DMS153 treated with DMSO at 0.1 percent for 48 hours (cell line): ENCODE measurements around the gene GGT1.
"Not testable (repeated sequence)": the region's sequence is repeated elsewhere in the genome, so short reads cannot be mapped to it uniquely, and the experiment has no call there.

Source experiments
- DNase-seq: peaks from one replicate; lab custom pipeline; 2025; ENCODE audit not compliant: unreplicated experiment; lab: John Stamatoyannopoulos, UW

The GGT1 gene

DNA sequence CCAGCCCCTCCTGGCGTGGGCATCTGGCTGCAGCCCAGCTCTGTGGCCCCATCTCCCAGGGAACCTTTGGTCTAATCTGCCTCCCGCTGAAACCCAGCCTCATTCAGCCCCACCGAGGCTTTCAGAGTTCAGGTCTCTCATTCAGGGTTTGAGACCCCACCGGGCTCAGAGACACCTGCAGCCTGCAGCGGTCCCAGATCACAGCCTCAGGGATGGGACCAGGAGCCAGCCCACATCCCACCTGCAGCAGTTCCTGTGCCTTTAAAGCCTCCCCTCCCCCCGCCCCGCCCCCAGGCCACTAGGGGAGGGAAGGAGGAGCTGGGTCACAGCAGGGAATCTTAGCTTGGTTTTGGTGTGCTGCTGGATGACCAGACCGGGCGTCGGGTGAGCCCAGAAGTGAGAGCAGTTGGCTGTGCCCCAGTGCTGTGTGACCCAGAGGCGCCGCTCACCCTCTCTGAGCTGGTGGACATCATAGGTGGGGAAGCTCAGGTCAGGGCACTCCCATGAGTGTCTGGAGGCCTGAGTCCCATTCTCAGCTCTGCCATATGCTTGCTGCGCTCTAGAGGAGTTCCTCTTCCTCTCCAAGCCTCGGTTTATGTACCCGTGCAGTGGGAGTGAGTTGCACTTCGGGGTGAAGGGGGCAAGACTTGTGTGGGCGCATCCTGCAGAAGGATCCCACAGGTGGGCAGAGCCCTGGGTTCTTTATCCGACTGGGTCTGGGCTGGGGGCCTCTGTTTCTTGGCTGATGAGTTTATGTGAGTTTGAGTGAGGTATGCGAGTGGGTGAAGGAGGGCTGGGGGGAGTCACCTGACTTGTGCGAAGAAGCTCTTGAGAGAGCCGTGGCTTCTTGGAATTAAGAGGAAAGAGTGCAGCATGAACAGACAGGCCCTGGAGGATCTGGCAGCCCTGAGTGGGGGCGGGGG lies at the start of gene GGT1:
TSS of gene GGT1 (plus strand) at position 347 of the 923 bp plus-strand sequence. CDS start 7,889 bp downstream, outside the sequence.
- DNase-seq, result not testable (repeated sequence)

DNA sequence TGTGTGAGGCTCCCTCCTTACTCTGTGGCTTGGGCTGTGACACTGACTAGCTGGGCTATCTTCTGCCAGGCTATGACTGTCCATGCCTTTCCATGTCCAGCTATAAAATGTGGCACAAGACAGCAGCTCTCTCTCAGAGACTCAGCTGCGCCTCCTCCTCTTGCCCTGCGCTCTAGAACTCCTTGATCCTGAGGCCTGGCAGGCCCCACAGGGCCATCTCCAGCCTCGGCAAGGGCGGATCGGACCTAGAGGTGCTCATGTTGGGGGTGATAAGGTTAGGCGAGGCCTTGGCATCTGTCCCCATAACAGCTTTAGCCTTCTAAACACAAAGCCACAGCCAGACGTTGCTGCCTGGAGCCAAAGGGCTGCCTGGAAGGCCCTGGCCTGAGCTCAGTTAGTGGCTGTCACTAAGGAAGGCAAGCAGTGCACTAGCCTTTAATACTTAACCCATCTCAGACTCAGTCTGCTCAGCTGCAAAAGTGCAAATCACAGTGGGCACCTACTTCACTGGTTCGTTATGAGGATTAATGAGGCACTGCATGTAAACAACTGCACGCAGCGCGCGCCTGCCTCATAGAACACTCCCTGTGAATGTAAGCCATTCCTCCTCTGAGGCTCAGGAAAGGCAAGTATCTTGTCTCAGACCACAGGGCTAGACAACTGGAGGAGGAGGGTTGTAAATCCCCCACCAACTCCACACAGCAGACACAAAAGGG lies 49.2 kb upstream of the GGT1 start:
- DNase-seq, result no peak

DNA sequence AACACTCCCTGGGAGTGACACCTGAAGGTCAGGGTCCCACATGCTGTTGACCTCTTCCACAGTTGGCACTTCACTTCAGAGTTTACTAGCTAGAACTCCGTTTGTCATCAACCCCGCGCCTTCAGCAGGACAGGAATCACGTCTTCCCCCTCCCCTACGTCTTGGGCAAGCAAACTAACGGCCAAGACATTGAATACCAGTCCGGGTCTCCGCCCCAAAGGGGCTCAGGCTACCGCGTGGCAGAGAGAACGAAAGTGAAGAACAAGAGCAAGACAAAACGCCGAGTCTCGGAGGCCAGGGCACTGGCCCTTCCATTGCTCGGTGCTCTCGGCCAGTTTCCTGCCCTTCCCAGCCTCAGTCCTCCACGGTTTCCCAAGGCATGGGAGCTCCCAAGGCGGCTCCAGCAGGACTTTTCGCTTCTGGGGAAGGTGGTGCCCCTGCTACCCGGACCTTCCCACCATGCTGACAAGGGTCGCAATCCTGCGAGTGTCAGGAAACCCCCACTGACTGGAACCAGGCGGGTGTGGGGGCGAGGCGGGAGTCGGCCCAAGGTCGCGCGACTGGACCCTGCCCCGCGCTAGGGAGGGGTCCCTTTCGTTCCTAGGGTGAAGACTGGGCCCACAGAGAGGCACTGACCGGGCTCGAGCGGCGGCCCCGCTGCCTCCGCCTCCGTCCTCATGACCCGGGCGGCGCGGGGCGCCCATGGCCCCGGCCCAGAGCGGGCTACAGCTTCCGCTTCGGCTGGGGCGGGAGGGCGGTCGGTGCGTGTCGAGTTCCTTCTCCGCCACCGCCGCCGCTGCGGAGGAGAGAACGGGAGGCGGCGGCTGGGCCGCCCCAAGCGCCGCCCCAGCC lies 48.5 kb upstream of the GGT1 start, which contains the start of gene GUCD1:
TSS of gene GUCD1 (minus strand) at position 826 of the 852 bp plus-strand sequence. CDS start at position 679, 147 bp downstream.
- no peak for DNase-seq

DNA sequence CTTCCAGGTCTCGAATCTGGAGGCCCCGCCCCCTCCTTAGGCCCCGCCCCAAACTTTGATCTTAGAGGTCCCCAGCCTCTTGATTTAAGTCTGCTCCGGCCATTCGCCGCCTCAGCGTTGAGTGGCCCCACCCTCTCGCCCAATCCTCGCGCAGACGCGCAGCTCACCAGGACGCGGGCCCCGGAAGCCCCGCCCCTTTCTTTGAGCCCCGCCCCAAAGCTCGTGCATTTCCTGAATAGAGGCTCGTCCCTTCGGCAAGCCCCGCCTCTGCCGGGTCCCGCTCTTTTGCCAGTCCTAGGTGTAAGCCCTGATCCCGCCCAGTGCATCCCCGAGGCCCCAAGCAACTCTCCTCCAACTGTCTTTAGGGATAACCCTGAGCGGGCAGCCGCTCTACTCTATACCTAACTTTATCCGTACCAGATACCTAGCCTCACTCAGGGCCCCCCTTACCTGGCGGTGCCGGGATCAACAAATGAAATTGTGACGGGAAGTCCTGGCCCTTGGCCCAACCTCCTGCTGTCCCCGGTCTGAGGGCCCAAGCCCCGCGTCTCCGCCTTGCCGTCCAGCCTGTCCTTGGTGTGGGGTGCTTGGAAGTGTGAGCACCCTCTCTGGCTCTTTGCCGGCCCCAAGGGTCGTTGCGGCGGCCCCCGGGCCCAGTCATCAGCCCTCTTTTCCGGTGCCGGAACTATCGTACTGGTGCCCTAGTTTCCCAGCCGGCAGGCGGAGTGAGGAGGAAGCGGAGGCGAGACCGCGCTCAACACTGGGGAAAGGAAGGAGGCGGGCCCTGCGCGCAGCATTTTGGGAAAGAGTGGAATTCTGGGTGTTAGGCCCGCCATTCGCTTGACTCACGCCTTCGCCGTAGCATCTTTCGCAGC lies 47.6 kb upstream of the GGT1 start, which contains the start of gene SNRPD3:
TSS of gene SNRPD3 (plus strand) at position 835 of the 875 bp plus-strand sequence. CDS start 1,676 bp downstream, outside the sequence.
- peak; percentile 96 for DNase-seq

DNA sequence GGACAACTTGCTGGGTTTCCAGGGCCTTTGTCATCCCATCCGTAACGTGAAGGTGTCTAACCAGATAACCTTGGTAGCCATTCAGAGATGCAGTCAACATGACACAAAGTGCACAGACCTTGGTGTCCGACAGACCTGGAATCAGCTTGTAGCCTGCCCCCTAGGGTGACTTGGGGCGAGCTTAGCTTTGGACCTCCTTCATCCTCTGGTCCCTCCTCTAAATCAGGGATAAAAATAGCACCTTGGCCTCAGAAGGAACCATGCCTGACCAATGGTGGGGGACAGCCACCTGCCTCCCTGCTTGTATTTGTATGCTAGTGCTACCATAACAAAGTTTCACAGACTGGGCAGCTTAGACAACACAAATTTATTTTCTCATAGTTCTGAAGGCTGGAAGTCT lies 43.5 kb upstream of the GGT1 start:
- no peak for DNase-seq

DNA sequence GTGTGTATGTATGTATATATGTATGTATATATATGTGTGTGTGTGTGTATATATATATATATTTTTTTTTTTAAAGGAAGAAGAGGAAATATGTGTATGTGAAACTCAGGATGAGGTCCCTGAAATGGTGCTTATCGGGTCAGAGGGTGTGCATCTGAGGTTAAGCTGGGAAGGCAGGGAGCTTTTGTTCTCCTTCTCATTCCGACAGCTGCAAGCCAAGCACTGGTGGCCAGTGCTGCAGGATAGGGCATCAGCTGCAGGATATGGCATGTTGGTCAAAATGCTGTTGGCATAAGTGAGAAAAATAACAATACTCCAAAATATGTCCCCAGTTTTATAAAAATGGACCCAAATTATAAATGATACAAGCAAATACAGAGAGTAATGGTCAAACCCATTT lies 39.7 kb upstream of the GGT1 start:
- DNase-seq, result no peak

DNA sequence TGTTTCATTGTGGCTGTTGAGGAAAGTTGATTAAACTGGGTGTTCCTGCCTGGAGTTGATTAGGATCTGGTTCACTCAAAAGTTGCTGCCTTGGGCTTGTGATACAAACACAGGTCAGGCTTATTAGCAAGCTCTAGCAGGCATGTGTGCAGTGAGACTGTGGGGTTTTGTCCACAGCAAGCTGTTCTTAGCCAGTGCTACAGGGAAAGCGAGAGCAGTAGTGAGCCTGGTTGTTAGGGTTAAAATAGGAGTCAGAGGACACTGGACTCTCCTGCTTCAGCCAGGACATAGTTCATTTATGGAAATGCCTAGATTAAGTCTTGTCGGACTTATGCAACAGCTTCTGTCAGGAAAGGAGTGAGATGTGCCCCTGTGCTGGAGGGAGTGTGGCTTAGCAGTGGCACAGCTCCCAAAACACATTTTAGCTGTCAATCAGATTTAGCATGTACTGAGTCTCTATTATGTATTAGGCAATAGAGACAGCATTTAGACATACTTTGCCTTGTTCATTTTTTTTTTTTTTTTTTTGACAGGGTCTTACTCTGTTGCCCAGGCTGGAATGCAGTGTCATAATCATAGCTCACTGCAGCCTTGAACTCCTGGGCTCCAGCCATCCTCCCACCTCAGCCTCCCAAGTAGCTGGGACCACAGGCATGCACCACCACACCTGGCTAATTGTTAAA lies 38.5 kb upstream of the GGT1 start:
- no peak for DNase-seq

DNA sequence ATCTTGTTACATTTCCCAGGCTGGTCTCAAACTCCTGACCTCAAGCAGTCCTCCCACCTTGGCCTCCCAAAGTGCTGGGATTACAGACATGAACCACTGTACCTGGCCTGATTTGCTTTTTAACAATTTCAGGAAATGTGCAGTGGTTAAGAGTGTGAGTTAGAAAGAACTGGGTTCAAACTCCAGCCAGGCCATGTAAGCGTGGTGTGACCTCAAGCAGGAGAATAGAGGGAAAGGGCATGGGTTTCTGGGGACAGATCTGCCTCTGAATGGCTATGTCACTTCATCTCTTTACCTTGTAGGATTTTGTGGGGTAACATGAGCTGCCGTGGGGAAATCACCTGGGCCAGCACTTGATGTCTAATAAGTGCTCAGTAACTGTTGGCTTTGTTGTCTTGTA lies 37.9 kb upstream of the GGT1 start:
- no peak for DNase-seq

DNA sequence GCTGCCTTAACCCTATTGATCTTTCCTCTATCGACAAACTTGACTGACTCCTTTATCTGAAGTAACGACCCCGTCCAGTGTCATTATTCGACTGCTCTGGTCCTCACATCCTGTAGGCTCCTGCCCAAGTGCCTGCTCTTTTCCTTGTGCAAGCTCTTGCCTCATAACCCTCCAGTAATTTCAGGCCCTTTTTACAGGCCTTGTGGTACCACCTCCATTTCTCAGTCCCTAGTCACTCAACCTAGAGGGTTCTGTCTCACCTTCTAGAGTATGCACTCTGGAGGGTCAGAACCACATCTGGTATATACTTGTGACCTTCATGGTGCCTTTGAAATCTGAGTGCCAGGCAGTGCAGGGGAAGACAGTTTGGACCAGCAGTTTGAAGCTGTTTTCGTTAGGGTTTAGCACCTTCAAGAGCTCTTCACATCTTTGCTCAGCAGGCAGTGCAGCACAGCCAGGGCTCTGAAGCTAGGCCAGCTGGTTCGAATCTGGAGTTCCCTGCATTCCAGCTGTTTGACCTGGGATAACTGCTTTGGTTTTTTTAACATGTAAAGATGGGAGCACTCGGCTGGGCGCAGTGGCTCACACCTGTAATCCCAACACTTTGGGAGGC lies 36.0 kb upstream of the GGT1 start:
- DNase-seq, result no peak

DNA sequence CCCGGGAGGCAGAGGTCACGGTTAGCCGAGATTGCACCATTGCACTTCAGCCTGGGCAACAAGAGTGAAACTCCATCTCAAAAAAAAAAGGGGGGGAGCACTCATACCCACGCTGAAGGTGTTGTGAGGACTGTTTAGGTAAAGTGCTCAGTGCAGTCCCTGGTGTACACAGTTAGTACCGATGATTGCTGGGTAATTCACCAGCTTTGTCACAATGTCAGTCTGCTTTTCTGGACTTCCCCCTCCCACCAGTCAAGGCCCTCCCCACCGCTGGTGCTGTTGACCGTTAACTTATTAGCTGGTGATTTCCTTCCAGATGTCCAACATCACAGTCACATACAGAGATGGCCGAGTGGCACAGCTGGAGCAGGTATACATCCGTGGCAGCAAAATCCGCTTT lies 35.3 kb upstream of the GGT1 start:
- no peak for DNase-seq

DNA sequence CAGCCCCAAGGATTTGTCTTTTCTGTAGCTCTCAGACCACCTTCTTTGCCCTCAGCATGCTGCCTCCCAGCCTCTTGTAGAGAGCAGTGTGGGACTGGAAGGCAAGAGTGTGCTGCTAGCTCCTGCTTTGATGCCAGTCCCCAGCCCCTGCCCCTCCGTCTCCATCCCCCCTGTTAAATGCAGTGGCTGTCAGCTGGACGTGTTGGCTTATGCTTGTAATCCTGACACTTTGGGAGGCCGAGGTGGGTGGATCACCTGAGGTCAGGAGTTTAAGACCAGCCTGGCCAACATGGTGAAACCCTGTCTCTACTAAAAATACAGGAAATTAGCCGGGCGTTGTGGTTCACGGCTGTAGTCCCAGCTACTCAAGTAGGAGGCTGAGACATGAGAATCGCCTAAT lies 31.7 kb upstream of the GGT1 start:
- no peak for DNase-seq

DNA sequence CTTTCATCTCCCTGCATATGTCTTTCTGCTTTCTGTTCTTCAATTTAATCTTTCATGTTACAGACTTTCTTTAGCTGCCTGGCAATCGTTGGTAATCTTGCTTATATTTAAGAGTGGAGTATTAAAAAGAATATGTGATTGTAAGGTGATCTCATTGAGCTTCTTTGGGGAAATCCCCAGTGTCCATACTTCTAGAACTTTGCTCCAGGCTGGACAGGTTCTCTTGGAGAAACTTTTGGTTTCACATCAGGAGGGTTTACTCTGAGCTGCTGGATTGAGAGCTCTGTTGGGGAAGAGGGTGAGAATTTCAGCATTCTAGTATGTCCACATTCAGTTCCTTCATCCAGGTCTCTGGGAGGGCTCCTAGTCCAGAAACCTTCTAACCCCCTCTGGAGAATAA lies 26.2 kb upstream of the GGT1 start:
- DNase-seq, result no peak

DNA sequence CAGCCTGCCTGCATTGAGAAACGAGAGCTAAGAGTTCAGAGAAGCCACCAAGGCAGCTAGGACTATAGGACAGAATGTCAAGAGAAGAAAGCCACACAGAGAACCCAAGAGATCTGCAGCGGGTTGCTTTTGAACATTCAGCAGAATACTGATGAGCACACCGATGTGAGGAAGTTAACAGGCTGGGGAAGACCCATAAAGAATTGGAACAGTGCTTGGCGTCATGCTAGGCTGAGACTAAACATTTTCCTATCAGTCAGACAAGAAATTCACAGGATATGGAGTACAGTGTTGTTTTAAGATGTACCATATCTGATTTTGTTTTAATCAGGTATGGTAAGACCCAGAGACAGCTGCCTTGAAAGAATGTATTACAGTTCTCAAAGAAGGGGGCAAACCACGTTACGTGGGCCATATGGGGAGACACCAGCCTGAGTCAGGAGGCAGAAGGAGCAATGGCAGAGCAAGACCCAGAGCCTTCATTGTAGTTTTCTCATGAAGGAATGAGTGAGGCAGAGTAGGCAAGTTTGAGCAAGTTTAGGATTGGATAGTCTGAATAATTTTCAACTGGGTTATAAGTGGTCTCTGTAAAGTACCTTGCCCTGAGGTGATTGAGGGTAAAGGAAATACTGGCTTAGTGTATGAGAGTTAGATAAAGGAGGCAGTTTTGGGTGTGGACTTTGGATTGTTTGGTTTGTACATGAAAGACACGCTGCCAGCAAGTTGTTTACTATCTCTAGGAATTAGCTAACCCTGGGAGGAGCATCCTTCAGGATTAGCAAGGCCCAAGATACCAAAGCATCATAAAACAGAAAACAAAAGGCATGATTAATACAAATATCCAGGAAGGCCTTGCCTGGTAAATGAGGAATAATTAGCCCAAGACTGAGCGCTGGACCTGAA lies 24.4 kb upstream of the GGT1 start:
- DNase-seq, result no peak

DNA sequence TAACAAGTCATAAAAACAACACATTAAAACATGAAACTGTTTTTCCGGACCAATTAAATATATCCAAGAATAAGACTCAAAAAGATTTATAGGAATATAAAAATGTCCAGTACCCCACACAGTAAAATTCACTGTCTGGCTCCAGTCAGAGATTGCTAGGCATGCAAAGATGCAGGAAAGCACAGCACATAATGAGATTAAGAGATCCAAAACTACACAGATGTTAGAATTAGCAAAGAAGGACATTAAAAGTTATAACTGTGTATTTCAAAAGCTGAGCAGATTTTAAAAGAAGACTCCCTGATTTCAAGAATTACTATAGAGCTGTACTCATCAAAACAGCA lies 23.8 kb upstream of the GGT1 start:
- DNase-seq, result no peak

DNA sequence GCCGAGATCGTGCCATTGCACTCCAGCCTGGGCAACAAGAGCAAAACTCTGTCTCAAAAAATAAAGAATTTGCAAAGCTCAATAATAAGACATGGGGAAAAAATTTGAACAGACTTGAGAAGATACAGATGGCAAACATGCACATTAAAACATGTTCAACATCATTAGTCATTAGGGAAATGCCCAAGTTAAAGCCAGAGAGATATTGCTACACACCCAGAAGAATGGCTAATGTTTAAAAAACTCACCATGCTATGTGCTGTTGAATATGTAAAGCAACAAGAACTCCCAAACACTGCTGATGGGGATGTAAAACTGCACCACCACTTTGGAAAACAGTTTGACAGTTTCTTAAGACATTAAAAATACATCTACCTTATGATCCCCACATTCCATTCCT lies 22.7 kb upstream of the GGT1 start:
- DNase-seq, result no peak

DNA sequence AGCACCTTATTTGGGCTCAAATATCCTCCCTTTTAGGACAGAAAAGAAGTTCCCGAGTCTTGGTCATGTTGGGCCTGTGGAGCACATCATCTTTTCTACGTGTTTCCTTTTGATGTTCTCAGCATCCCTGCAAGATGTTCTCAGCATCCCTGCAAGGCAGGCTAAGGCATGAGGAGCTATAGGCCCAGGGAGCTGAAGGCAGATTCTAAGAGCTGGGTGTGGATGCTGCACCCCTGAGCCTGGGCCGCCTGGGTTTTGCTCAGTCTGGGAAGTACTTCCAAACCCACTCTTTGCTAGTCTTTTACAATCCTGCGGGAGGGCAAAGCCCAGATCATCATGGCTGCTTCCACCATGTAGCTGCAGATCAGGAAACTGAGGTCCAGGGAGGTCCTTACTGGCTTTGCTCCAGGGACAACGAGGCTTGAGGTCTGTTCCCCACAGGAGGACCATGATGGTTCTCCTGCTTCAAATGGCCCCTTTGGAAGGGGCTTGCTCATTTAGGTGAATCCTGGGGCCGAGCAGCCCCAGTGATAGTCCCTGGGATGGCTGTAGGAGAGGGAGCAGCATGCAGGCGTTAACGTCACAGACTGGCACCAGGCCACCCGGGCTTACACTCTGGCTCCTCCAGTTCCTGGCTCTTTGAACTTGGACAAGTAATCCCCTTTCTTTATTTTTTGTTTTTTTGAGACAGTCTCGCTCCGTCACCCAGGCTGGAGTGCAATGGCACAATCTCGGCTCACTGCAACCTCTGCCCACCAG lies 20.8 kb upstream of the GGT1 start:
- DNase-seq, result no peak
